GM19467 (cell line): Measurements from ENCODE around the gene SERPINA12.

Experiments used
- ATAC-seq: cut with Tn5 transposase; IDR thresholded peaks from one replicate; pipeline ENCODE4 v1.9.1; 2021; ENCODE audit warnings: mild to moderate bottlenecking, moderate library complexity; ENCODE audit not compliant: unreplicated experiment

Gene SERPINA12

DNA sequence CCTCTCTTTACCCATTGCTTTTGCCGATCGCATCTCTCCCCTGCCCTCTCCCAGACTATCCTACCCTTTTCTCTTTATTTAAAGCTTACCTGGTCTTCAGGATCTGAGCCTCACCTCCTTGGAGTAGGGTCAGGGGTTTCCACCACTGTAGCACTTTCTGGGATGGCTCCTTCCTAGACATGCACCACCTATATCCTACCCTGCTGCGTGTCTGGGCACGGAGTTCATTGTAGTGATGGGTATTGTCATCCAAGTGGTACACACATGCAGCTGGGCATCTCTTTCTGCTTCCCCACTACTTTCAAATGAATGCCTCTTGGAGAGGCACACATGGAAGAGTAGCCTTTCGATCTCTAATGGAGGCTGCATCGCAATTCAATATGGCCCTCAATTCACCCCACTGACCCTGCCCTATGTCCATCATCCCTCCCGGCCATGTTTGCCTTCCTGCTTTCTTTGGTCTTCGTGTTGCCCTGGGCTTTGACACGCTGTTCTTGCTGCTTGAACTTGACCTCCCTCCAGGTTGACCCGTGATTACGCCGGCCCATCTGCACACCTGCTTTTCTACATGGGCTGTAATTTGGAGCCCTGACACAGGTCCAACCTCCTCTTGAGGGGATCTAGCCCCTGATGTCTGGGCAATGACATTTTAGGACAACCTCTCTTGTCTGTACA is 67.6 kb downstream of the SERPINA12 start:
- ATAC-seq: no peak

DNA sequence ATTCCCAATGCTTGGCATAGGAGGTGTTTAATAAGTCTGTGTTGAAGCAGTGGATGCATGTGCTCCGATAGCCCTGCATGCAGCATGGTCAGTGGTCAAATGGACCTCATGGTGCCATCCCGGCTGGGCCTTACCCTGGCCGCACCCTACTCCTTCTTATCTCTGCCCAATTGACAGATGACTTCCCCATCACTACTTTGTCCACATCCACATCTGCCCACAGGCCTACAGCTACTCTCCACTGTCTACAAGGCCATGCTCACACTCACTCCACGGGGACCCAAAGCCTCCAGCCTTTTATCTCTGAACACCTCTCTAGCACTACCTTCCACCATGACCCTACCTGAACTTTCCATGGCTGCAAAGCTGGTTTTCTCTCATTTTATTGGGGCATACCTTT is 68.1 kb downstream of the SERPINA12 start:
- no peak for ATAC-seq

- no peak for ATAC-seq
Measured at GRCh38 chr14:94439453-94440057, 69.7 kb downstream of the SERPINA12 start.
